Epithelial cell of esophagus (primary cell): ENCODE data around the gene DIP2C.

Experiments used
- DNase-seq: peaks from one replicate; pipeline ENCODE4 v3.0.0; 2010; ENCODE audit warnings: low read depth
- H3K4me3 ChIP-seq: 2 replicates; pipeline ENCODE4 v1.5.1; 2011; ENCODE audit warnings: mild to moderate bottlenecking, low read length, control low read depth
- TF ChIP-seq, protein P1 (sequence below): IDR thresholded peaks from 2 replicates; pipeline ENCODE4 v1.5.1; 2011; ENCODE audit warnings: low read depth, mild to moderate bottlenecking, low read length, control low read depth, inconsistent platforms; ENCODE audit not compliant: insufficient read depth; ENCODE audit errors: missing control alignments

Gene DIP2C

DNA sequence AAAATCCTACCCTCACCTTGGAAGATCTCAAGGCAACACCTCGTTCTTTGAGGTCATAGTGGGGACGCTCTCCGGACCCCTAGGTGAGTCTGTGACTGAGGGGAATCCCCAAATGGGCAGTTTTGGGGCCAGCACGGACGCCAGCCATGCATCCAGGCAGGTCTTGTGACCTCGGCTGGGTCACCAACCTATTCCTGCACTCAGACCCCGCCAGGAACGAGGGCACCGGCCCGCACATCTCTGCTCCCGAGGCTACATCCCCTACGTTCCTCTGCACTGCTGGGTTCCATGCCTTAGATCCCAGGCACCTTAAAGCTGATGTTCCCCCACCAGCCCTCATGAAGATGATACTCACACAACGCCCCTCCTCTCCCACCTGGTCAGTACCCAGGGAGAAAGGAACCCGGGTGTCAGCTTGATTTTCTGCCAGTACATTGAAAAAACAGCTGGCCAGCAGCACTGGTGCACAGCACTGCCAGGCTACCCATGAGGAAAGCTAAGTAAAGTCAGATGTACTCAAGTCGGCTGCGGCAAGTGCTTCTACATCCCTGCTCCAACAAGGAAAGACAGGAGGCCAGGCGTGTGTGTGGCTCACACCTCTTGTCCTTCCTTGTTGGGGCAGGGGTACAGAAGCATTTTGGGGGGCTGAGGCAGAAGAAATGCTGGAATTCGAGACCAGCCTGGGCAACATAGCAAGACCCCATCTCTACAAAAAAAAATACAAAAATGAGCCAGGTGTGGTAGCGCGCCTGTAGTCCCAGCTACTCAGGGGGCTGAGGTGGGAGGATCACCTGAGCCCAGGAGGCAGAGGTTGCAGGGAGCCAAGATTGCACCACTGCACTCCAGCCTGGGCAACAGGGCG, 48.1 kb downstream of the DIP2C start:
- no peak for DNase-seq
- no peak overlapping the region for H3K4me3 ChIP-seq
- TF ChIP-seq, protein P1, sequence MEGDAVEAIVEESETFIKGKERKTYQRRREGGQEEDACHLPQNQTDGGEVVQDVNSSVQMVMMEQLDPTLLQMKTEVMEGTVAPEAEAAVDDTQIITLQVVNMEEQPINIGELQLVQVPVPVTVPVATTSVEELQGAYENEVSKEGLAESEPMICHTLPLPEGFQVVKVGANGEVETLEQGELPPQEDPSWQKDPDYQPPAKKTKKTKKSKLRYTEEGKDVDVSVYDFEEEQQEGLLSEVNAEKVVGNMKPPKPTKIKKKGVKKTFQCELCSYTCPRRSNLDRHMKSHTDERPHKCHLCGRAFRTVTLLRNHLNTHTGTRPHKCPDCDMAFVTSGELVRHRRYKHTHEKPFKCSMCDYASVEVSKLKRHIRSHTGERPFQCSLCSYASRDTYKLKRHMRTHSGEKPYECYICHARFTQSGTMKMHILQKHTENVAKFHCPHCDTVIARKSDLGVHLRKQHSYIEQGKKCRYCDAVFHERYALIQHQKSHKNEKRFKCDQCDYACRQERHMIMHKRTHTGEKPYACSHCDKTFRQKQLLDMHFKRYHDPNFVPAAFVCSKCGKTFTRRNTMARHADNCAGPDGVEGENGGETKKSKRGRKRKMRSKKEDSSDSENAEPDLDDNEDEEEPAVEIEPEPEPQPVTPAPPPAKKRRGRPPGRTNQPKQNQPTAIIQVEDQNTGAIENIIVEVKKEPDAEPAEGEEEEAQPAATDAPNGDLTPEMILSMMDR, result no peak

DNA sequence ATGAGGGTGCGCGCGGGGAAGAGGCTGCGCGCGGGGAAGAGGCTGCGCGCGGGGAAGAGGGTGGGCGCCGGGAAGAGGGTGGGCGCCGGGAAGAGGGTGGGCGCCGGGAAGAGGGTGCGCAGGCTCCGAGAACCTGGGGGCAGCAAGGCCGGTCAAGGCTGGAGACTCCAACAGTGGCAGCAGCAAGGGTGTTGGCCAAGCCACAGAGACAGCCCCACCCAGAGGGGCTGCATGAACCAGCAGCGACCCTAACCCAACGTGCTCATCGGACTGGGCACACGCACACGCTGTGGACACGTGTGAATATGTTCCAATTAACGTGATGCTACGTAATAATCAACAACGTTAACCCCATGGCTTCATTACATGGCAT, 48.8 kb downstream of the DIP2C start:
- no peak for DNase-seq
- TF ChIP-seq, protein P1, result no peak
- no peak overlapping the region for H3K4me3 ChIP-seq

DNA sequence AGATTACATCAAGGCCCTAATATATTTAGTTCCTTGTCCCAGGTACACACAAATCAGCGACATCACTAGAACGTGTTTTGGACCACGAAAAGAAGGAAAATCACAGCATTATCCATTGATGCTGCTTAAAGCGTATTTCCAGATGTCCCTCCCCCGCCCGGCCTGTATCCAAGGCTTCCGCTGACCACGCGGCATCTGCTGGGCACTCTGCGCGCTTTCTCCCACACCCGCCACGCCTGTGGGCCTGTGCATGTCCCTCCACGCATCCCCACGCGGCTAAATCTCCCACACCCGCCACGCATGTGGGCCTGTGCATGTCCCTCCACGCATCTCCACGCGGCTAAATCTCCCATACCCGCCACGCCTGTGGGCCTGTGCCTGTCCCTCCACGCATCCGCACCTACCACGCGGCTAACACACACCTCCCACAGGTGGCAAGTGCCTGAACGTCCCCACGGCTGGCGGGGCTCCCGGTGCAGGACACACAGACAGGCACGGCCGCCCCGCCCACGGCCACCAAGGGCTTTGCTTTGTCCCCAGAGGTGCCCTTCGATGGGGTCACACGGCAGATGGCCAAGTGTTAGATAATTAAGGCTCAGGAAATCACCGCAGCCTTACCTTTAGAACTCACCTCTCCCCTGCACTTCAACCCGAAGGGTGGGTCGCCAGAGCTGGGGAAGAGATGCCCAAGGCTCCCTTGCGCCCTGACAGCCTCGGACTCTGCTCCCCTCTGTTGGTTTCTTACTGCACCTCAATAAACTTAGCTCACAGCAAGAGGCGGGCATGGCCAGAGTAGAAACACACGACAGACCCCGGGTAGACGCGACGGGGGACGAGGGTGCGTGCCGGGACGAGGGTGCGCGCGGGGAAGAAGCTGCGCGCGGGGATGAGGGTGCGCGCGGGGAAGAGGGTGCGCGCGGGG, 49.5 kb downstream of the DIP2C start:
- no peak overlapping the region for H3K4me3 ChIP-seq
- DNase-seq, result no peak

DNA sequence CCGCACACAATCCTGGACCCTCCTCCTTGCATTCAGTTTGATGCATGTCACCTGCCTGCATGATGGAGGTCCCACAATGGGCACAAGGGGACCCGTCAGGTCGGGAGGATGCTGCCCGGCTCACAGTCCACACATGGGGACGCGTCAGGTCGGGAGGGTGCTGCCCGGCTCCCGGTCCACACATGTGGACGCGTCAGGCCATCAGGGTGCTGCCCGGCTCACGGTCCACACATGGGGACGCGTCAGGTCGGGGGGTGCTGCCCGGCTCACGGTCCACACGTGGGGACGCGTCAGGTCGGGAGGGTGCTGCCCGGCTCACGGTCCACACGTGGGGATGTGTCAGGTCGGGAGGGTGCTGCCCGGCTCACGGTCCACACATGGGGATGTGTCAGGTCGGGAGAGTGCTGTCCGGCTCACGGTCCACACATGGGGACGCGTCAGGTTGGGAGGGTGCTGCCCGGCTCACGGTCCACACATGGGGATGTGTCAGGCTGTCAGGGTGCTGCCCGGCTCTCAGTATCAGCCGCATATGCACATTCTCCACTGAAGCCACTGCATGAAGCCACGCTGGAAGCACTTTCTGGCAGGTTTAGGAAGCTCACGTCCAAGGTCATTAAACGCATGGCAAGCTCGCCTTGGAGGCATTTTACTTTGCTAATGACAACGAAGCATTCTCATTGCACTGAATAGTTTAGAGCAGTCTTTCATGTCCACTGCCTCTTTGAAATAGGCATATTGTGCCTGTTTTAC, 50.3 kb downstream of the DIP2C start:
- DNase-seq, result no peak
- no peak overlapping the region for H3K4me3 ChIP-seq
- TF ChIP-seq, protein P1, result no peak

More for the DNA sequence above, 49.5 kb downstream of the DIP2C start:
- TF ChIP-seq, protein P1, result no peak

DNA sequence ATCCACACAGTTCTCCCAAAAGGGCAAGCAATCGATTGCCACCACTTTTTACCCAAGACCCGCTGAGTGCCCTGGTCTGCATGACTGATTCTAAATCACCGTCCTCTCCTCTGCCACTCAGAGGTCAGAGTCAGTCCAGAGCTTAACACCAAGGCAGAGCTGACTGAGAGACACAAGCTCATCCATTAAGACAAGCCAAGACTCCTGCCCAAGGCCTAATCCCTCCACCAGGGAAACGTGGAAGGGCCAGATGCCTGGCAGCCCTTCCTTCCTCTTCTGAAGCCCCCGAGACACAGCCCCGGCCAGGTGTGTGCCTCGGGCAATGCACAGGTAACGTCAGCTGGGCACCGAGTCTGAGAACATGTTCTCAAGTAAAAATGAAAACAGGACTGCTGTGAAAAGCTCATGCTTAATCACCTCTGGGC, 51.7 kb downstream of the DIP2C start:
- no peak overlapping the region for H3K4me3 ChIP-seq
- no peak for DNase-seq
- TF ChIP-seq, protein P1, result no peak

DNA sequence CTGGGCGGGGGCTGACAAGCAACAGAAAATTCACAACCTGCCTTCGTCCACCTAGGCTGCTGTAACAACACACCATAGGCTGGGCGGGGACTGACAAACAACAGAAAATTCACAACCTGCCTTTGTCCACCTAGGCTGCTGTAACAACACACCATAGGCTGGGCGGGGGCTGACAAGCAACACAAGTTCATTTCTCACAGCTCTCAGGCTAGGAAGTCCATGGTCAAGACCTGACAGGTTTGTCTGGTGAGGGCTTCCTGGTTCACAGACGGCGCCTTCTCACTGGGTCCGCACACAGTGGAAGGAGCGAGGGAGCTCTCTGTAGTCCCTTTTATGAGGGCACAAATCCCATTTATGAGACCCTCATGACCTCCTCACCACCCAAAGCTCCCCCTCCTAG, 52.2 kb downstream of the DIP2C start:
- H3K4me3 ChIP-seq, result no peak overlapping the region
- peak; percentile 17 for DNase-seq
- TF ChIP-seq, protein P1, result no peak
